Testis (tissue), 2 donors: ENCODE measurements around the gene ANO6.
"Not testable (repeated sequence)": the region's sequence is repeated elsewhere in the genome, so short reads cannot be mapped to it uniquely, and the experiment has no call there.

ENCODE experiments used
- CTCF ChIP-seq, 3 experiments: fragments of 450-650 bp in 2 of 3; fragments of 200-600 bp in 1 of 3; sonication (generic) in 1 of 3; IDR thresholded peaks; one replicate each; pipeline ENCODE4 v1.5.1; 2016 to 2019; ENCODE audit warnings: antibody characterized with exemption in 3 of 3, mild to moderate bottlenecking in 2 of 3, moderate library complexity in 1 of 3
- POLR2A ChIP-seq: fragments of 450-650 bp; IDR thresholded peaks from one replicate; pipeline ENCODE4 v1.6.1; 2017; ENCODE audit warnings: antibody characterized with exemption, mild to moderate bottlenecking, moderate library complexity

DNA sequence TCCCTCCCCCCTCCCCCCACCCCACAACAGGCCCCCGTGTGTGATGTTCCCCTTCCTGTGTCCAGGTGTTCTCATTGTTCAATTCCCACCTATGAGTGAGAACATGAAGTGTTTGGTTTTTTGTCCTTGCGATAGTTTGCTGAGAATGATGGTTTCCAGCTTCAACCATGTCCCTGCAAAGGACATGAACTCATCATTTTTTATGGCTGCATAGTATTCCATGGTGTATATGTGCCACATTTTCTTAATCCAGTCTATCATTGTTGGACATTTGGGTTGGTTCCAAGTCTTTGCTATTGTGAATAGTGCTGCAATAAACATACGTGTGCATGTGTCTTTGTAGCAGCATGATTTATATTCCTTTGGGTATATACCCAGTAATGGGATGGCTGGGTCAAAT is 101.4 kb downstream of the ANO6 start:
- not testable (repeated sequence) for TF ChIP-seq CTCF (IDR thresholded peaks at IDR 0.05); POLR2A
